ENCODE measurements around the gene CTDSP2. TPM values are rescaled to one million over a fixed set of nuclear protein-coding genes. Genes with fewer than 3 reads are reported as not detected.

Gene CTDSP2
- total RNA-seq, 1 experiment from 2014 or later, result 82.7 TPM

GRCh38 chr12:57817261-57817989 is 29.1 kb downstream of the CTDSP2 start:
- ATAC-seq (no peak), DNase-seq (ENCODE audit: low read depth, low spot score) (no peak)
- Histone ChIP-seq H3K4me2 (ENCODE audit: low read length) (no peak overlapping the region), H3K36me3 (ENCODE audit: control insufficient read depth in 1 of 2, insufficient read depth in 2 of 2, low read length in 2 of 2) (peaks cover 0 to 4% of the 10 kb centered on the region in 2 experiments; a peak in 1 of 4 replicates), H2AFZ (ENCODE audit: low read depth, low read length, poor library complexity, severe bottlenecking) (no peak overlapping the region), H3K9ac (ENCODE audit: low read length) (no peak overlapping the region), H3K9me3 (ENCODE audit: control insufficient read depth in 1 of 2, insufficient read depth in 1 of 2, low read depth in 1 of 2, low read length in 2 of 2) (no peaks in the 10 kb centered on the region), H3K27me3 (ENCODE audit: insufficient read depth, low read length) (no peaks in the 10 kb centered on the region), H4K20me1 (ENCODE audit: insufficient read depth) (no peaks in the 10 kb centered on the region), H3K9me2 (ENCODE audit: insufficient read depth) (no peaks in the 10 kb centered on the region), H3K79me2 (ENCODE audit: insufficient read depth, low read length) (no peaks in the 10 kb centered on the region), H3K27ac (ENCODE audit: low read depth, low read length) (no peak overlapping the region), H3K4me3 (replicated peaks in 1 of 2; ENCODE audit: low read depth in 1 of 2, low read length in 2 of 2) (no peak overlapping the region), H3K4me1 (ENCODE audit: control insufficient read depth in 1 of 2, insufficient read depth in 2 of 2, low read length in 2 of 2) (no peaks in the 10 kb centered on the region; a peak in 1 of 4 replicates)
- ChIA-PET RAD21 (ENCODE audit: low non-redundant PET in 1 of 2, low total read pairs in 2 of 2, uncharacterized antibody in 2 of 2, unreplicated experiment in 2 of 2) (no interaction called here), POLR2A (no interaction called here), CTCF (no interaction called here)
- BruUV-seq (replicated peaks), result no TSS peak
- no peak for TF ChIP-seq SP1 (IDR thresholded peaks at IDR 0.05; ENCODE audit: low read depth)
- intact Hi-C loops (cut with micrococcal nuclease), result no loop called here

GRCh38 chr12:57816855-57817151 is 29.7 kb downstream of the CTDSP2 start:
- ChIA-PET POLR2A (no interaction called here), RAD21 (ENCODE audit: low non-redundant PET in 1 of 2, low total read pairs in 2 of 2, uncharacterized antibody in 2 of 2, unreplicated experiment in 2 of 2) (no interaction called here), CTCF (interaction anchor here (1.2 kb wide), 1 partner anchor 14 kb away, joined by 4 read pairs; no protein-coding TSS in a partner anchor)
- H3K9ac ChIP-seq (ENCODE audit: low read length), result no peak overlapping the region
- H2AFZ ChIP-seq (ENCODE audit: low read depth, low read length, poor library complexity, severe bottlenecking), result no peak overlapping the region
- H4K20me1 ChIP-seq (ENCODE audit: insufficient read depth), result no peaks in the 10 kb centered on the region
- no TSS peak for BruUV-seq (replicated peaks)
- no peaks in the 10 kb centered on the region for H3K27me3 ChIP-seq (ENCODE audit: insufficient read depth, low read length)
- no peak overlapping the region for H3K4me3 ChIP-seq (replicated peaks in 1 of 2; ENCODE audit: low read depth in 1 of 2, low read length in 2 of 2)
- TF ChIP-seq YY1 (IDR thresholded peaks at IDR 0.05; ENCODE audit: extremely low read depth, insufficient replicate concordance, low read depth, low read length) (no peak), RAD21 (IDR thresholded peaks at IDR 0.05; ENCODE audit: low read depth) (no peak), FOSL1 (IDR thresholded peaks at IDR 0.05; ENCODE audit: low read depth) (no peak), SP1 (IDR thresholded peaks at IDR 0.05; ENCODE audit: low read depth) (no peak), EGR1 (IDR thresholded peaks at IDR 0.05; ENCODE audit: low read depth) (no peak), ZBTB33 (IDR thresholded peaks at IDR 0.05; ENCODE audit: extremely low read depth, insufficient replicate concordance, low read length) (no peak), SIN3A (IDR thresholded peaks at IDR 0.05; ENCODE audit: low read depth) (no peak)
- no peaks in the 10 kb centered on the region for H3K9me2 ChIP-seq (ENCODE audit: insufficient read depth)
- ATAC-seq (no peak), DNase-seq (ENCODE audit: low read depth, low spot score) (no peak)
- intact Hi-C loops (cut with micrococcal nuclease), result no loop called here
- no peak overlapping the region for H3K27ac ChIP-seq (ENCODE audit: low read depth, low read length)
- no peaks in the 10 kb centered on the region for H3K79me2 ChIP-seq (ENCODE audit: insufficient read depth, low read length)
- no peaks in the 10 kb centered on the region; a peak in 1 of 4 replicates for H3K4me1 ChIP-seq (ENCODE audit: control insufficient read depth in 1 of 2, insufficient read depth in 2 of 2, low read length in 2 of 2)
- no peaks in the 10 kb centered on the region for H3K9me3 ChIP-seq (ENCODE audit: control insufficient read depth in 1 of 2, insufficient read depth in 1 of 2, low read depth in 1 of 2, low read length in 2 of 2)
- peaks cover 0 to 2% of the 10 kb centered on the region in 2 experiments; a peak in 1 of 4 replicates for H3K36me3 ChIP-seq (ENCODE audit: control insufficient read depth in 1 of 2, insufficient read depth in 2 of 2, low read length in 2 of 2)
- H3K4me2 ChIP-seq (ENCODE audit: low read length), result no peak overlapping the region

Data from HCT116 (cell line).